GM19468 (cell line): ENCODE measurements around the gene MAP3K20.

Source experiments
- ATAC-seq: cut with Tn5 transposase; IDR thresholded peaks from one replicate; pipeline ENCODE4 v1.9.1; 2021; ENCODE audit warnings: mild to moderate bottlenecking, moderate library complexity, moderate number of reproducible peaks; ENCODE audit not compliant: unreplicated experiment; ENCODE audit errors: extremely low read depth

Gene MAP3K20

DNA sequence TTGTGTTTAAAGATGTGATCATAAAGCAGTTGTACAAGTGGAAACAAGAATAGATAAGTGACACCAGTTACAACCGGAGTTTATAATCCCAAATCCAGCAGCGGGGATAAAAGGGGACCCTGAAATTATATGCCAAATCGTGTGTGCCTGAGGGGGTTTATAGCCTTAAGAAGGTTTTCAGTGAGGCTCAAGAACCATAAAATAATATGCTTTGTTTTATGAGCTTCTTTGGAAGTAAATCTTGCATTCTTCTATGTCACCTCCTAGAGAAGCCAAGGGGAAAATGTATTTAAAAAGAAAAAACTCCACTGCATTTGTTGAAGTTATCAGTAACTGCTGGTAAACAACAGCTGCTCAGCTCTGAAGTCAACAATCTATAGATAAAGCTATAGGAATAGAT is 25.8 kb upstream of the MAP3K20 start:
- ATAC-seq: no peak

- ATAC-seq: no peak
Observed at GRCh38 chr2:173050684-173051083, 25.0 kb upstream of the MAP3K20 start.

GRCh38 chr2:173051463-173052215 is 24.0 kb upstream of the MAP3K20 start:
- no peak for ATAC-seq

GRCh38 chr2:173053043-173053699 is 22.5 kb upstream of the MAP3K20 start:
- ATAC-seq: no peak

GRCh38 chr2:173054466-173054865 is 21.2 kb upstream of the MAP3K20 start:
- no peak for ATAC-seq

DNA sequence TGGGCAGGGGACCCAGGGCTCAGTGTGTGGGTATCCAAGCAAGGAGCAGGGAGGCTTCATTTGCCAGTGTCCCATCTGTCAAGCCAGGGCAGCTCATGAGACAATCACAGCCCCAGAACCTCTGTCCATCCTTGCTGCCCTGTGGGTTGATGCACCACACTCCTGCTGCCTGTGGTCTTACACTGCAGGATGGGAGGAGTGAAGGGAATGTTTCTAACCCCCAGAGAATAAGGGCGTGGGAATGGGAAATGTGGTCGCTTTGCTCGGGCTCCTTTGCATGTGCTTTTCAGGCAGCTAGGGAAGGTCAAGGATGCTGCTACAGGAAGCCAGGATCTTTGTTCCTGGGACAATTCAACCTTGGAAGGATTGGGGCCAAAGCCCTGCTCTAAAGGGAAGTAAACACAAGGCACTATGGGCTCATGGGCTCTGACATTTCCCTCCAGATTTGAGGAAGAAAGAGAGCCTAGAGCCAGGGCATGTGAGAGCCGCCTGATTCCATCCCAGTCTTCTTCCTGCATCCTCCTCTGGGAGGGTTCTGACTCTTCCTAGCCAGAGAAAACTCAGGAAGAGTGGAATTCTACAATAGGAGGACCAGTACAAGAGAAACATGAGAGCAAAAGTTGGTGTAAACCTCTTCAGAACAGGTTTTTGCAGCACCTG is 18.8 kb upstream of the MAP3K20 start:
- ATAC-seq: no peak

GRCh38 chr2:173058097-173058496 is 17.5 kb upstream of the MAP3K20 start:
- ATAC-seq: no peak

DNA sequence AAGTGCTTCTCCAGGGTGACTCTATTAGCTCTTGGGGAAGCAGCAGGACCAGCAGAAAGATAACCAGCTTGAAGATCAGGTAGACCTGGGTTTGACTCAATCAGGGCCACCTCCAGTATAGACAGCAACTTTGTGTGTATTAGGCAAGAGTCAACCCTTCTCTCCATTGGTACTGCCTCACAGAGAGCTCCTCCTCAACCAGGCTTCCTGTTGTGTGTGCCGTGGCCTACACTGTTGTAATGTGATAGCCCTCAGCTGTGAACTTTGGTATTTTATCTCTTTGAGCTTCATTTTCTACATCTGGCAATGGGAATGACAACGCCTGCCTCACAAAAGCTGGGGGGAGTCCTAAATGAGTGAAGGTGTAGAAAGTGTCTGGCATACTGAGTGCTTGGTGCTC is 17.0 kb upstream of the MAP3K20 start:
- no peak for ATAC-seq

DNA sequence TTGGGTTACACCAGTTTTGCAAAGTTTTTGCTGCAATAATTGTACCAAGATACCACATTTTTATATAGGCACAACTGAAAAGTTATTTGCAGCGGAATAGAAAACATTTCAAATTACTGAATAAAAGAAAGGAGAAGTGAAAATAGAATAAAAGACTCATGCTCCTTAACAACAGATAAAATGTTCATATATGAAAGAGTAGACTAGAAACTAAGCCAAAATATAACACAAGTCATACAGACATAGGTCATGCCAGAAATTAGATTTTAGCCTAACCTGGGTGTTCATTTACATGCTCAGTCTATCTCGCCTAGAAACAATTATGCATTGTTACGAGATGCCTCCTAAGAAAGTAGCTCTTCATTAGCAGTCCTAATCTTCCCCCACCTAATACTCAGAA is 16.4 kb upstream of the MAP3K20 start:
- no peak for ATAC-seq

DNA sequence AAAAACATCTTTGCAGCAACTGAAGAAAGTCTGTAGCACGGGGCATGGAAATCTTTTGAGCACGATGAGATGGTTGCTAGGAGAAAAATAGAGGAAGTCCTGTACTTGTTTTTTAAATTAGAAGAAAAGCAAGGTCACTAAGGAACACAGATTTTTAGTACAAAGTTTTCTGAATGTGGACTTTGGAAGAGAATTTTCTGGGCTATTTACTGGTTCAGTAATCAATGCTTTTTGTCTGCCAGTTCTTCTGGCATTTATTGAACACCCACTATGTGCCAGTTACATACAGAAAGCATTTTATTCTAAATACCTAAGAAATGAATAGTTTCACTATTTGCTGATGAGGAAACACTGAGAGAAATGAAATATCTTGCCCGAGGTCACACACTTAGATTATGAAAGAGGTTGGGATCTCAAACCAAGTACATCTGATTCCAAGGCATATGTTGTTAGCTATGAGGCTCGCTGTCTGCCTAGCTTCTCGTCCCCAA is 15.6 kb upstream of the MAP3K20 start:
- no peak for ATAC-seq

DNA sequence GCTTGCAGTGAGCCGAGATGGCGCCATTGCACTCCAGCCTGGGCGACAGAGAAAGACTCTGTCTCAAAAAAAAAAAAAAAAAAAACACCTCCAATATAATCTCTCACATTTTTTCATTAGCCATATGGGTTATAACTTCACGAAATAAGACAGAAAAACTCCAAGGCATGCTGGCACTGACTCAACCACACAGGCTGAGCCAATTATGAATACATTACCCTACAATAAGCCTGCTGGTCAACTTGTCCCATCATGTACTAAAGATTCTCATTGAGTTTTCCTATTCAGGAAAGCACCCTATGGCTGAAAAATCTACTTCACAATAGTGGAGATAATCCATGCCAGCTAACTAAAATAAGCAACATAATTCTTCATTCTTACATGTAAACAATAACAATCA is 12.8 kb upstream of the MAP3K20 start:
- ATAC-seq: no peak

GRCh38 chr2:173064151-173064805 is 11.4 kb upstream of the MAP3K20 start:
- ATAC-seq: no peak

GRCh38 chr2:173066887-173067676 is 8.6 kb upstream of the MAP3K20 start:
- ATAC-seq: no peak

GRCh38 chr2:173075056-173075780 is 428 bp upstream of the MAP3K20 start:
- ATAC-seq: no peak

DNA sequence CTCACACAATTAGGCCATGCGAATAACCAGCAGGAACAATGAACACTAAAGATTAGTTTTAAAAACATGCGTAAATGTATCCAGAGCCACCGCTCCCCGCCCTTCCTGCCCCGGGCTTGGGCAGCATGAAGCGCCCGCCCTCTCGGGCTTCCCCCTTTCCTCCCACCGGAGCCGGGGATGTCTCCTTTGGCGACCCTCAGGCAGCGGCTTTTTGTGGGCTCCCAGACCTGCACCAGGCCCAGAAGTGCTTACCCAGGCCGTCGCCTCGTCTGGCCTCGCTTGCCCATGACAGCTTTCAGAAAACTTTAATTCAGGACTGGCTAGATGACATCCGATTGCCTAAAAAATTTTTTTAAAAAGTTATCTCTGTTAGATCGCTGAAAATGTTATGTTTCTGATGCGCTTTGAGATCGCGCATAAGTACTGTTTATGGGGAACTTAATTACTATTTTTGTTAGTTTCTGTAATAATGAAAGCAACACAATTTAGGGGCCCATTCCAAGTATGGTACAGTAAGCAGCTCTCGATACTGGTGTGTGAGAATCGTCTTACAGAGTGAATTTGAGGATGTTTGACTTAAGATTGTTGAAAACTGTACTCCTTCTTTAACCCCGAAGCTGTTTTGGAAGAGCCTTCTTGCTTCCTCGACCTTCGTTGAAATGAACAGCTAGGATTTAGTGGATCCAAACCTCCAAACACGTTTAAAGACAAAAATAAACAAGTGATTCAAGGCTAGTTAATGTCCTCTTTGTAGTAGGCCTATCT is 1.1 kb downstream of the MAP3K20 start:
- no peak for ATAC-seq

GRCh38 chr2:173077506-173078177 is 2.0 kb downstream of the MAP3K20 start:
- ATAC-seq: no peak

- ATAC-seq: no peak
Observed at GRCh38 chr2:173079141-173079540, 3.5 kb downstream of the MAP3K20 start.
